WTC11 (cell line): ENCODE measurements around the gene FYN.

Source experiments
- CREB1 ChIP-seq: sonication (generic); formaldehyde crosslinking; IDR thresholded peaks from 2 replicates; pipeline ENCODE4 v1.8.0; 2023; ENCODE audit warnings: mild to moderate bottlenecking, missing genetic modification reagents
- CREM ChIP-seq: sonication (generic); formaldehyde crosslinking; IDR thresholded peaks from 2 replicates; pipeline ENCODE4 v1.8.1; 2022; ENCODE audit warnings: mild to moderate bottlenecking, missing genetic modification reagents, moderate library complexity
- ELF4 ChIP-seq: sonication (generic); formaldehyde crosslinking; IDR thresholded peaks from 2 replicates; pipeline ENCODE4 v1.8.1; 2022; ENCODE audit warnings: low read depth, mild to moderate bottlenecking, moderate library complexity, missing genetic modification reagents
- FOXK1 ChIP-seq: sonication (generic); formaldehyde crosslinking; IDR thresholded peaks from 2 replicates; pipeline ENCODE4 v1.8.0; 2022; ENCODE audit warnings: mild to moderate bottlenecking, moderate library complexity, missing genetic modification reagents
- MXD4 ChIP-seq: fragments of 250-450 bp; sonication (Bioruptor Pico); IDR thresholded peaks from 2 replicates; pipeline ENCODE4 v1.8.0; 2021; ENCODE audit warnings: mild to moderate bottlenecking, moderate library complexity, borderline replicate concordance
- ZNF219 ChIP-seq: sonication (generic); formaldehyde crosslinking; IDR thresholded peaks from 2 replicates; pipeline ENCODE4 v1.8.0; 2023; ENCODE audit warnings: missing genetic modification reagents, mild to moderate bottlenecking, borderline replicate concordance
- ZNF396 ChIP-seq: fragments of 250-450 bp; sonication (Bioruptor Pico); IDR thresholded peaks from 2 replicates; pipeline ENCODE4 v1.8.0; 2021; ENCODE audit warnings: mild to moderate bottlenecking, moderate library complexity, borderline replicate concordance
- TF ChIP-seq, protein P1 (sequence below): fragments of 200-600 bp; IDR thresholded peaks from 2 replicates; pipeline ENCODE4 v1.8.0; 2022; ENCODE audit warnings: antibody characterized with exemption
- TF ChIP-seq, protein P2 (sequence below): fragments of 250-450 bp; sonication (Bioruptor Pico); IDR thresholded peaks from 2 replicates; pipeline ENCODE4 v1.9.0; 2021; ENCODE audit warnings: mild to moderate bottlenecking
- TF ChIP-seq, protein P3 (sequence below): sonication (generic); formaldehyde crosslinking; IDR thresholded peaks from 2 replicates; pipeline ENCODE4 v1.8.0; 2022; ENCODE audit warnings: mild to moderate bottlenecking, missing genetic modification reagents
- TF ChIP-seq, protein P4 (sequence below): sonication (generic); formaldehyde crosslinking; IDR thresholded peaks from 2 replicates; pipeline ENCODE4 v1.8.0; 2022; ENCODE audit warnings: missing genetic modification reagents
- TF ChIP-seq, protein P5 (sequence below): sonication (generic); formaldehyde crosslinking; IDR thresholded peaks from 2 replicates; pipeline ENCODE4 v1.8.1; 2023; ENCODE audit warnings: mild to moderate bottlenecking, missing genetic modification reagents, moderate library complexity

DNA sequence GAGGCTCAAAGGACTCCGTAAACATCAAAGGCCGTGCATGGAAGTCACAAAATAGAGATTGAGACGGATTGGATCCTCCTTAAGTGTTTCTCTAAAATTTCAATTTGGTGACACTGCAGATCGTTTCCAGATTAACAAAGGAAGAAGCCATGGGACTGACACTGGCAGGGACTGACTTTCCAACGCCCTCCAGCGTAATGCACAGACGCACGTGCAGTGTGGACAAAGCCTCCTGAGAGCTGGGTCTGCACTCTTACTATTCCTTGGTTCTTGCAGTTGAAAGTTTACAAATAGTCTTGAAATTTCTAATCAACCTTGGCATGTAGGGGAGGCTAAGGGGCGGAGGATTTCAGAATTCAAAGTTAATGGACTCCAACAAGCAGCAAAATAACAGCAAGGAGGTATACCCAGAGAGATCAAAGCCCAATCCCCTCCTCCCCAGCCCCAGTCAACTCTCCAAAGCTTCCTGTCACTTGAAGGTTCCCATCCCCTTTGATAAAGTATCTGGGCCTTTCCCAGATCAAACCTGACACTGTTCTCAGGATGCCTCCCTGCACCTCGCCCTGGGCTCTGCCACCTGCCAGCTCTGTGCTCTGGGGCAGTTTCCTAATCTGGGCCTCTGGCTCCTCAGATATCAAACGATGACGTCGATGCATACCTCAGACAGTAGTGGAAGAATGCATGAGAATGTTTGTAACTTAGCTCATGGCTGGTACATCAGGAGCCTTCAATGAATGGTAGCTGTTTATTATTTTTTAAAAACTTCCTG, 161.1 kb downstream of the FYN start:
- TF ChIP-seq, protein P1, sequence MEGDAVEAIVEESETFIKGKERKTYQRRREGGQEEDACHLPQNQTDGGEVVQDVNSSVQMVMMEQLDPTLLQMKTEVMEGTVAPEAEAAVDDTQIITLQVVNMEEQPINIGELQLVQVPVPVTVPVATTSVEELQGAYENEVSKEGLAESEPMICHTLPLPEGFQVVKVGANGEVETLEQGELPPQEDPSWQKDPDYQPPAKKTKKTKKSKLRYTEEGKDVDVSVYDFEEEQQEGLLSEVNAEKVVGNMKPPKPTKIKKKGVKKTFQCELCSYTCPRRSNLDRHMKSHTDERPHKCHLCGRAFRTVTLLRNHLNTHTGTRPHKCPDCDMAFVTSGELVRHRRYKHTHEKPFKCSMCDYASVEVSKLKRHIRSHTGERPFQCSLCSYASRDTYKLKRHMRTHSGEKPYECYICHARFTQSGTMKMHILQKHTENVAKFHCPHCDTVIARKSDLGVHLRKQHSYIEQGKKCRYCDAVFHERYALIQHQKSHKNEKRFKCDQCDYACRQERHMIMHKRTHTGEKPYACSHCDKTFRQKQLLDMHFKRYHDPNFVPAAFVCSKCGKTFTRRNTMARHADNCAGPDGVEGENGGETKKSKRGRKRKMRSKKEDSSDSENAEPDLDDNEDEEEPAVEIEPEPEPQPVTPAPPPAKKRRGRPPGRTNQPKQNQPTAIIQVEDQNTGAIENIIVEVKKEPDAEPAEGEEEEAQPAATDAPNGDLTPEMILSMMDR, result no peak
- TF ChIP-seq, protein P2, sequence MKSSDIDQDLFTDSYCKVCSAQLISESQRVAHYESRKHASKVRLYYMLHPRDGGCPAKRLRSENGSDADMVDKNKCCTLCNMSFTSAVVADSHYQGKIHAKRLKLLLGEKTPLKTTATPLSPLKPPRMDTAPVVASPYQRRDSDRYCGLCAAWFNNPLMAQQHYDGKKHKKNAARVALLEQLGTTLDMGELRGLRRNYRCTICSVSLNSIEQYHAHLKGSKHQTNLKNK (CRISPR knock-in tag), result no peak
- TF ChIP-seq, protein P3, sequence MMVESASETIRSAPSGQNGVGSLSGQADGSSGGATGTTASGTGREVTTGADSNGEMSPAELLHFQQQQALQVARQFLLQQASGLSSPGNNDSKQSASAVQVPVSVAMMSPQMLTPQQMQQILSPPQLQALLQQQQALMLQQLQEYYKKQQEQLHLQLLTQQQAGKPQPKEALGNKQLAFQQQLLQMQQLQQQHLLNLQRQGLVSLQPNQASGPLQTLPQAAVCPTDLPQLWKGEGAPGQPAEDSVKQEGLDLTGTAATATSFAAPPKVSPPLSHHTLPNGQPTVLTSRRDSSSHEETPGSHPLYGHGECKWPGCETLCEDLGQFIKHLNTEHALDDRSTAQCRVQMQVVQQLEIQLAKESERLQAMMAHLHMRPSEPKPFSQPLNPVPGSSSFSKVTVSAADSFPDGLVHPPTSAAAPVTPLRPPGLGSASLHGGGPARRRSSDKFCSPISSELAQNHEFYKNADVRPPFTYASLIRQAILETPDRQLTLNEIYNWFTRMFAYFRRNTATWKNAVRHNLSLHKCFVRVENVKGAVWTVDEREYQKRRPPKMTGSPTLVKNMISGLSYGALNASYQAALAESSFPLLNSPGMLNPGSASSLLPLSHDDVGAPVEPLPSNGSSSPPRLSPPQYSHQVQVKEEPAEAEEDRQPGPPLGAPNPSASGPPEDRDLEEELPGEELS (CRISPR knock-in tag), result no peak
- TF ChIP-seq, protein P4, sequence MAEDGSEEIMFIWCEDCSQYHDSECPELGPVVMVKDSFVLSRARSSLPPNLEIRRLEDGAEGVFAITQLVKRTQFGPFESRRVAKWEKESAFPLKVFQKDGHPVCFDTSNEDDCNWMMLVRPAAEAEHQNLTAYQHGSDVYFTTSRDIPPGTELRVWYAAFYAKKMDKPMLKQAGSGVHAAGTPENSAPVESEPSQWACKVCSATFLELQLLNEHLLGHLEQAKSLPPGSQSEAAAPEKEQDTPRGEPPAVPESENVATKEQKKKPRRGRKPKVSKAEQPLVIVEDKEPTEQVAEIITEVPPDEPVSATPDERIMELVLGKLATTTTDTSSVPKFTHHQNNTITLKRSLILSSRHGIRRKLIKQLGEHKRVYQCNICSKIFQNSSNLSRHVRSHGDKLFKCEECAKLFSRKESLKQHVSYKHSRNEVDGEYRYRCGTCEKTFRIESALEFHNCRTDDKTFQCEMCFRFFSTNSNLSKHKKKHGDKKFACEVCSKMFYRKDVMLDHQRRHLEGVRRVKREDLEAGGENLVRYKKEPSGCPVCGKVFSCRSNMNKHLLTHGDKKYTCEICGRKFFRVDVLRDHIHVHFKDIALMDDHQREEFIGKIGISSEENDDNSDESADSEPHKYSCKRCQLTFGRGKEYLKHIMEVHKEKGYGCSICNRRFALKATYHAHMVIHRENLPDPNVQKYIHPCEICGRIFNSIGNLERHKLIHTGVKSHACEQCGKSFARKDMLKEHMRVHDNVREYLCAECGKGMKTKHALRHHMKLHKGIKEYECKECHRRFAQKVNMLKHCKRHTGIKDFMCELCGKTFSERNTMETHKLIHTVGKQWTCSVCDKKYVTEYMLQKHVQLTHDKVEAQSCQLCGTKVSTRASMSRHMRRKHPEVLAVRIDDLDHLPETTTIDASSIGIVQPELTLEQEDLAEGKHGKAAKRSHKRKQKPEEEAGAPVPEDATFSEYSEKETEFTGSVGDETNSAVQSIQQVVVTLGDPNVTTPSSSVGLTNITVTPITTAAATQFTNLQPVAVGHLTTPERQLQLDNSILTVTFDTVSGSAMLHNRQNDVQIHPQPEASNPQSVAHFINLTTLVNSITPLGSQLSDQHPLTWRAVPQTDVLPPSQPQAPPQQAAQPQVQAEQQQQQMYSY (CRISPR knock-in tag), result no peak
- no peak for TF ChIP-seq CREM (CRISPR knock-in tag)
- no peak for TF ChIP-seq CREB1
- TF ChIP-seq ZNF396, result no peak
- no peak for TF ChIP-seq ZNF219
- TF ChIP-seq, protein P5, sequence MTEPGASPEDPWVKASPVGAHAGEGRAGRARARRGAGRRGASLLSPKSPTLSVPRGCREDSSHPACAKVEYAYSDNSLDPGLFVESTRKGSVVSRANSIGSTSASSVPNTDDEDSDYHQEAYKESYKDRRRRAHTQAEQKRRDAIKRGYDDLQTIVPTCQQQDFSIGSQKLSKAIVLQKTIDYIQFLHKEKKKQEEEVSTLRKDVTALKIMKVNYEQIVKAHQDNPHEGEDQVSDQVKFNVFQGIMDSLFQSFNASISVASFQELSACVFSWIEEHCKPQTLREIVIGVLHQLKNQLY (CRISPR knock-in tag), result no peak
- no peak for TF ChIP-seq FOXK1 (CRISPR knock-in tag)
- TF ChIP-seq ELF4 (CRISPR knock-in tag), result no peak
- TF ChIP-seq MXD4 (CRISPR knock-in tag), result no peak
